Transverse colon (tissue), 4 donors: ENCODE results near the gene USP24. TPM values are rescaled to one million over a fixed set of nuclear protein-coding genes. Genes with fewer than 3 reads are reported as not detected.

Source experiments
- DNase-seq: peaks from one replicate; pipeline ENCODE4 v3.0.0-alpha.2; 2019
- H3K27ac ChIP-seq, 4 donors: fragments of 200-600 bp; sonication (generic); 2 replicates each; pipeline ENCODE4 v1.5.1; 2016 to 2018; ENCODE audit warnings: inconsistent platforms in 4 of 4
- H3K27me3 ChIP-seq: fragments of 200-600 bp; sonication (generic); 2 replicates; pipeline ENCODE4 v1.5.1; 2017; ENCODE audit warnings: inconsistent platforms
- H3K36me3 ChIP-seq, 4 donors: fragments of 200-600 bp; sonication (generic); 2 replicates each; pipeline ENCODE4 v1.5.1; 2017 to 2019; ENCODE audit warnings: inconsistent platforms in 4 of 4
- H3K4me1 ChIP-seq, 4 donors: fragments of 200-600 bp; sonication (generic); 2 replicates each; pipeline ENCODE4 v1.5.1; 2017 to 2020; ENCODE audit warnings: inconsistent platforms in 4 of 4
- H3K4me3 ChIP-seq, 4 donors: fragments of 200-600 bp; sonication (generic); 1 replicate in 1 of 4; 2 replicates in 3 of 4; pipeline versions ENCODE4 v1.5.1 to v1.6.1; 2017 to 2019; ENCODE audit warnings: inconsistent platforms in 4 of 4
- H3K9me3 ChIP-seq, 2 donors: fragments of 200-600 bp; sonication (generic); 2 replicates each; pipeline ENCODE4 v1.5.1; 2017 to 2019; ENCODE audit warnings: inconsistent platforms in 2 of 2
- EP300 ChIP-seq: sonication (generic); formaldehyde crosslinking; IDR thresholded peaks from one replicate; pipeline ENCODE4 v1.6.1; 2017; ENCODE audit warnings: antibody characterized with exemption, low read depth
- POLR2A ChIP-seq: fragments of 450-650 bp; IDR thresholded peaks from one replicate; pipeline ENCODE4 v1.6.1; 2016; ENCODE audit warnings: antibody characterized with exemption, mild to moderate bottlenecking, moderate library complexity
- POLR2AphosphoS5 ChIP-seq, 3 donors: sonication (generic); formaldehyde crosslinking; IDR thresholded peaks; one replicate each; pipeline ENCODE4 v1.6.1; 2016; ENCODE audit warnings: antibody characterized with exemption in 3 of 3
- WGBS, 2 donors: methylation state at CpG; one replicate each; pipeline ENCODE4 v1.1.5; 2018; ENCODE audit warnings: low coverage in 1 of 2; 5-methylcytosine and 5-hydroxymethylcytosine counted together
- in situ Hi-C, 4 donors: fragments of 200-750 bp; cut with MboI; loops; one replicate each; pipeline versions ENCODE4 v1.15.0 to v1.15.1; 2017; ENCODE audit warnings: low sequenced_read_pairs in 3 of 4, low pct_ligation_motif_present in 1 of 4, low pct_unique_long_range_greater_than_20kb in 1 of 4
- intact Hi-C: fragments of 100-400 bp; cut with DNase I; formaldehyde crosslinking; loops from one replicate; pipeline ENCODE4 v1.15.1; 2023; ENCODE audit warnings: low total_unique reads
- total RNA-seq, 4 donors: library from RNA; depleted of rRNA; stranded (reverse); fragments of >200 nt; gene quantifications; one replicate each; pipeline ENCODE4 v1.1.0, GENCODE V29; 2016
- TF ChIP-seq, protein P1 (sequence below), 5 experiments: fragments of 200-600 bp in 3 of 5; fragments of 450-650 bp in 2 of 5; sonication (generic) in 3 of 5; IDR thresholded peaks; 1 replicate in 2 of 5; 2 replicates in 3 of 5; pipeline ENCODE4 v1.5.1; 2016 to 2017; ENCODE audit warnings: antibody characterized with exemption in 5 of 5, inconsistent platforms in 3 of 5, mild to moderate bottlenecking in 2 of 5, moderate library complexity in 1 of 5

The USP24 gene
- total RNA-seq, 4 donors from 2014 or later = 30.7 to 79.4 (median 48.9) TPM

DNA sequence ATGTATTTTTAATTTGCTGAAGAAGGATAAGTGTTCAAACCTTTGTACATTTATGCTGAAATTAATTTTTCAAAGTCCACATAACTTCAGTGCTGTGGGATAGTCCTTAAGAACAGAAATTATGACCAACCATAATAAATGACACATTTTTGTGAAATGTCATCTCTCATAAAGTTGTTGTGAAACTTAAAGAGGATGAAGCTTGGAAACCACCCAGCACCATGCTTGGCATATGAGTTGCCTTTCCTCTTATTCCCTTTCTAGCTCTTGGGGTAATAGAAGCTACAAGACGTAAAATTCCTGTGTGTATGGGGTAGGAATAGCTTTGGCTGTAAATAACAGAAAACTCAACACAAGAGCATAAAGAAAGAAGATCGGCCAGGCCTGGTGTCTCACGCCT, 18.9 kb upstream of the USP24 start:
- Histone ChIP-seq H3K9me3 (no peaks in the 10 kb centered on the region), H3K27ac (no peak overlapping the region), H3K36me3 (no peaks in the 10 kb centered on the region), H3K4me3 (no peak overlapping the region), H3K4me1 (no peaks in the 10 kb centered on the region), H3K27me3 (no peaks in the 10 kb centered on the region)
- 78 to 92% methylated on average over 1 to 3 of the region's 3 CpGs for WGBS, 2 donors
- no peak for DNase-seq
- TF ChIP-seq POLR2A (no peak), EP300 (no peak), POLR2AphosphoS5 (IDR thresholded peaks at IDR 0.05) (no peak)
- TF ChIP-seq, protein P1, sequence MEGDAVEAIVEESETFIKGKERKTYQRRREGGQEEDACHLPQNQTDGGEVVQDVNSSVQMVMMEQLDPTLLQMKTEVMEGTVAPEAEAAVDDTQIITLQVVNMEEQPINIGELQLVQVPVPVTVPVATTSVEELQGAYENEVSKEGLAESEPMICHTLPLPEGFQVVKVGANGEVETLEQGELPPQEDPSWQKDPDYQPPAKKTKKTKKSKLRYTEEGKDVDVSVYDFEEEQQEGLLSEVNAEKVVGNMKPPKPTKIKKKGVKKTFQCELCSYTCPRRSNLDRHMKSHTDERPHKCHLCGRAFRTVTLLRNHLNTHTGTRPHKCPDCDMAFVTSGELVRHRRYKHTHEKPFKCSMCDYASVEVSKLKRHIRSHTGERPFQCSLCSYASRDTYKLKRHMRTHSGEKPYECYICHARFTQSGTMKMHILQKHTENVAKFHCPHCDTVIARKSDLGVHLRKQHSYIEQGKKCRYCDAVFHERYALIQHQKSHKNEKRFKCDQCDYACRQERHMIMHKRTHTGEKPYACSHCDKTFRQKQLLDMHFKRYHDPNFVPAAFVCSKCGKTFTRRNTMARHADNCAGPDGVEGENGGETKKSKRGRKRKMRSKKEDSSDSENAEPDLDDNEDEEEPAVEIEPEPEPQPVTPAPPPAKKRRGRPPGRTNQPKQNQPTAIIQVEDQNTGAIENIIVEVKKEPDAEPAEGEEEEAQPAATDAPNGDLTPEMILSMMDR (IDR thresholded peaks at IDR 0.05) = no peak
- in situ Hi-C loops (no loop called here), intact Hi-C loops (no loop called here)

DNA sequence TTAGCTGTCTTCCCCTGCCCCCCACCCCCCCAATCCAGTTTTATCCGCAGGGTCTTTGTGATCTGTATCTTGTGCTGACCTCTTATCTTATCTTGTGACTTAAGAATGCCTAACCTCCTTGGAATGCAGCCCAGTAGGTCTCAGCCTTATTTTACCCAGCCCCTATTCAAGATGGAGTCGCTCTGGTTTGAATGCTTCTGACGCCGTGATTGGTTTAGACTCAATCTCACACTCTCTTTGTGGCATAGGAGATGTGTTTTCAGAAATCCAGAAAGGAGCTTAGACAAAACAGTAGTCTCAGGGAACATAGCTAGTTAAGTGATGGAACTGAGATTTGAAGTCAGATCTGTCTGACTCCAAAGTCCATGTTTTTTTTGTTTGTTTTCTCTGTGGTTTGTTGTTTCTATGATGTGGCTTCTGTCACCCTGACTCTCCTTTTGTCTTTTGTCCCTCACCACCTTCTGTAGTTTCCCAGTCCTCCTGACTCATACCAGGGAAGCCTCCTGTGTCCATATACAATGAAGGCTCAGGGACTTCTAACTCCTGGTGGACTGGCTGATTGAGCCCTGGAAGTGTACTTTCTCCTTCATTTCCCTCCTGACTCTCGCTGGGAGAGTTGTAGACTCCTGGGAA, 18.1 kb upstream of the USP24 start:
- Histone ChIP-seq H3K9me3 (no peaks in the 10 kb centered on the region), H3K27ac (no peak overlapping the region), H3K4me3 (no peak overlapping the region), H3K27me3 (no peaks in the 10 kb centered on the region), H3K4me1 (no peaks in the 10 kb centered on the region), H3K36me3 (no peaks in the 10 kb centered on the region)
- WGBS, 2 donors = 72 to 76% methylated on average over 4 to 5 of the region's 5 CpGs
- no peak for DNase-seq
- in situ Hi-C loops = no loop called here
- TF ChIP-seq POLR2A (no peak), POLR2AphosphoS5 (IDR thresholded peaks at IDR 0.05) (no peak)
- TF ChIP-seq, protein P1 (IDR thresholded peaks at IDR 0.05) = no peak
- intact Hi-C loops = no loop called here

DNA sequence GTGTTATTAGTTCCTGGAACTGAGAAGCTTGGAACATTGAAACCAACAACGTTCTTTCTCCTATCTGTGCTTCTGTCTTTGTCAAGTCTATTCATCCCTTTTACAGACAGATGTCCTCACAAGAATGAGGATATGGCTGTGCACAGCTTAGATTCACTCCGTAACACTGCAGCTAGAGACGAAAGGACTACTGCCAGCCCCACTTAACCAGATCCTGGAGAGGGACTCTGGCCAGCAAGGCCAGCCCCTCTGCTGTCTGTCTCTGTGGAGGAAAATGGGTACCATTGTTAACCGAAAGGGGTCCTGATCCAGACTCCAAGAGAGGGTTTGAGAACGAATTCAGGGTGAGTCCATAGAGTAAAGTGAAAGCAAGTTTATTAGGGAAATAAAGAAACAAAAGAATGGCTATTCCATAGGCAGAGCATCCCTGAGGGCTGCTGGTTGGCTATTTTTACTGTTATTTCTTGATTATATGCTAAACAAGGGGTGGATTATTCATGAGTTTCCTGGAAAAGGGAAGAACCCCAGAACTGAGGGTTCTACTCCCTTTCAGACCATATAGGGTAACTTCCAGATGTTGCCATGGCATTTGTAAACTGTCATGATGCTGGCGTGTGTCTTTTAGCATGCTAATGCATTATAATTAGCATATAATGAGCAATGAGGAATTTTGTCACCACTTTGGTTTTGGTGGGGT, 17.4 kb upstream of the USP24 start:
- Histone ChIP-seq H3K4me3 (no peak overlapping the region), H3K4me1 (no peaks in the 10 kb centered on the region), H3K27ac (no peak overlapping the region), H3K27me3 (no peaks in the 10 kb centered on the region), H3K36me3 (no peaks in the 10 kb centered on the region), H3K9me3 (no peaks in the 10 kb centered on the region)
- intact Hi-C loops (no loop called here), in situ Hi-C loops (no loop called here)
- no peak for DNase-seq
- WGBS, 2 donors = 76 to 82% methylated on average over 4 to 6 of the region's 6 CpGs
- no peak for TF ChIP-seq EP300

DNA sequence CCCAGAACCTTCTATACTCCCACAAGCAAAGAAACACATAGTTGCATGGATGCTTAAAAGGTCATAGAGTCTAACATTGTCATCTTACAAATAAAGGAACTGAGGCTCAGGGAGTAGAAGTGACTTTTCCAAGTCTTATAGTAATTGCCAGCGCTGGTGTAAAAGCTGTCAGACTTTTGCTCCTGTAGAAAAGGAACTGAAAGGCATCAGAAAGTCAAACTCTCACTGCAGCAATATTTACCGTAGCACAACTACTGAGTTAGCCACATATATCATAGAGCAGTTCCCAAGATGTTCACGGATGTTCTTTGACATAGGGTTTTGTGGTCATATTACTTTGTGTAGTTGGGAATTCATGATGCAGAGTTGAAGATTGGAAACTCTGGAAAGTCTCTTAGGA, 16.6 kb upstream of the USP24 start:
- Histone ChIP-seq H3K9me3 (peaks cover 0 to 4% of the 10 kb centered on the region in 2 donors), H3K27ac (no peak overlapping the region), H3K4me3 (no peak overlapping the region), H3K36me3 (no peaks in the 10 kb centered on the region), H3K27me3 (no peaks in the 10 kb centered on the region), H3K4me1 (no peaks in the 10 kb centered on the region)
- DNase-seq = no peak
- intact Hi-C loops (no loop called here), in situ Hi-C loops (no loop called here)
- WGBS, 2 donors = 72 to 84% methylated on average over 3 of the region's 3 CpGs
- TF ChIP-seq, protein P1 (IDR thresholded peaks at IDR 0.05) = no peak
- TF ChIP-seq POLR2A = no peak
- no peak for TF ChIP-seq EP300
- TF ChIP-seq POLR2AphosphoS5 (IDR thresholded peaks at IDR 0.05) = no peak
